HL-60 (cell line): ENCODE results near the gene OTOF.

Experiments used
- GABPA ChIP-seq: IDR thresholded peaks from 2 replicates; pipeline ENCODE4 v1.6.1; 2012; ENCODE audit warnings: low read depth
- POLR2AphosphoS5 ChIP-seq: IDR thresholded peaks from 2 replicates; pipeline ENCODE4 v1.6.1; 2012; ENCODE audit warnings: low read depth
- REST ChIP-seq: IDR thresholded peaks from 2 replicates; pipeline ENCODE4 v1.6.1; 2012; ENCODE audit warnings: low read depth; ENCODE audit not compliant: insufficient replicate concordance
- SPI1 ChIP-seq: IDR thresholded peaks from 2 replicates; pipeline ENCODE4 v1.6.1; 2012; ENCODE audit warnings: low read depth, mild to moderate bottlenecking, borderline replicate concordance
- TF ChIP-seq, protein P1 (sequence below): IDR thresholded peaks from one replicate; pipeline ENCODE4 v1.5.1; 2011; ENCODE audit warnings: low read length, control low read depth, inconsistent platforms; ENCODE audit not compliant: insufficient read depth

DNA sequence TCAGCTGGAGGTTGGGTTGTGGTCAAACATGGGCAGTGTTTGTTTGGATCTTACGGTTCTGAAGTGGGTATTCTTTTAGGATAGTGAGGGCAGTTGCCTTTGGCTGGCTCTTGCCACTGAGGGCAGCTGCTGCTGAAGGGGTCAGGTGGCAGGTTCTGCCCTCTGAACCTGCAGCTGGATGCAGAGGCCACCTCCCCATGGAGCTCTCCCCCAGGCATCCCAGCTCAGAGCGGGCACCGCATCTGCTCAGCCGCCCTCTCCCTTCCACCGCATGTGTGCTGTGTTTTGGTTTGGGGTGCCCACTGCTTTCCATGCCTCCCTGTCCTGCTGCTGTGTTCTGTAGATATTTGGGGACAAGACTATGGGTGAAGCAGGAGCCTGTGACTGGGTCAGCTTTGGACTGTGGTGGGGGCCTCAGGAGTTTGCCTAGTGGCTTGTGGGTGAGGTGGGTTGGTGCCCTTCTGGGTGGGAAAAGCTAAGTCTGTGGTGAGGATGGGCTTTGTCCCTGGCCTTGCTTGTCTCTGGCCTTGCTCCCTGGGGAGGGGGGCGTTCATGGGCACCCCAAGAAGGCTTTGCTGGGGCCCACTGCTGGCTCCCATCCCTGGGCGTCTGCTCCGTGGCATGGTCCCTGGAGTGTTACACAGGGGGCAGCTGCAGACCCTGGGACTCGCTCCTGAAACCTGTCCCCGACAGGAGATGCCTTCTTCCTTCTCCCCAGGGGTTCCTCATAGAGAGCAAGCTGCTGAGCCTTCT is 28.5 kb downstream of the OTOF start:
- TF ChIP-seq, protein P1, sequence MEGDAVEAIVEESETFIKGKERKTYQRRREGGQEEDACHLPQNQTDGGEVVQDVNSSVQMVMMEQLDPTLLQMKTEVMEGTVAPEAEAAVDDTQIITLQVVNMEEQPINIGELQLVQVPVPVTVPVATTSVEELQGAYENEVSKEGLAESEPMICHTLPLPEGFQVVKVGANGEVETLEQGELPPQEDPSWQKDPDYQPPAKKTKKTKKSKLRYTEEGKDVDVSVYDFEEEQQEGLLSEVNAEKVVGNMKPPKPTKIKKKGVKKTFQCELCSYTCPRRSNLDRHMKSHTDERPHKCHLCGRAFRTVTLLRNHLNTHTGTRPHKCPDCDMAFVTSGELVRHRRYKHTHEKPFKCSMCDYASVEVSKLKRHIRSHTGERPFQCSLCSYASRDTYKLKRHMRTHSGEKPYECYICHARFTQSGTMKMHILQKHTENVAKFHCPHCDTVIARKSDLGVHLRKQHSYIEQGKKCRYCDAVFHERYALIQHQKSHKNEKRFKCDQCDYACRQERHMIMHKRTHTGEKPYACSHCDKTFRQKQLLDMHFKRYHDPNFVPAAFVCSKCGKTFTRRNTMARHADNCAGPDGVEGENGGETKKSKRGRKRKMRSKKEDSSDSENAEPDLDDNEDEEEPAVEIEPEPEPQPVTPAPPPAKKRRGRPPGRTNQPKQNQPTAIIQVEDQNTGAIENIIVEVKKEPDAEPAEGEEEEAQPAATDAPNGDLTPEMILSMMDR: no peak
- TF ChIP-seq GABPA: no peak
- TF ChIP-seq POLR2AphosphoS5: no peak
- no peak for TF ChIP-seq REST
- TF ChIP-seq SPI1: no peak
